NCI-H82 (cell line): ENCODE measurements around the gene RAB1A.

ENCODE experiments used
- DNase-seq: peaks from one replicate; lab custom pipeline; 2025; lab: John Stamatoyannopoulos, UW

Gene RAB1A

DNA sequence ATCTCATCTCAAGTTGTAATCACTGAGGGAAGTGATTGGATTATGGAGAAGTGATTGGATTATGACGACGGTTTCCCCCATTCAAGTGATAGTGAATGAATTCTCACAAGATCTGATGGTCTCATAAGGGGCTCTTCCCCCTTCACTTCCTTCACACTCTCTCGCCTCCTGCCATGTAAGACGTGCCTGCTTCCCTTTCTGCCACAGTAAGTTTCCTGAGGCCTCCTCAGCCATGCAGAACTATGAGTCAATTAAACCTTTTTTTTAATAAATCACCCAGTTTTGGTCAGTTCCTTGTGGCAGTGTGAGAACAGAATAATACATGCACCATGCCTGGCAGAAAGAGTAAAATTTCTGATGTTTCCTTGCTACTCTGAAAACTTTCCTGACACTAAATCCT is 37.1 kb downstream of the RAB1A start:
- peak; percentile 83 for DNase-seq

GRCh38 chr2:65085148-65085547 is 44.8 kb downstream of the RAB1A start:
- DNase-seq = no peak

GRCh38 chr2:65081232-65081685 is 48.6 kb downstream of the RAB1A start:
- DNase-seq = no peak

DNA sequence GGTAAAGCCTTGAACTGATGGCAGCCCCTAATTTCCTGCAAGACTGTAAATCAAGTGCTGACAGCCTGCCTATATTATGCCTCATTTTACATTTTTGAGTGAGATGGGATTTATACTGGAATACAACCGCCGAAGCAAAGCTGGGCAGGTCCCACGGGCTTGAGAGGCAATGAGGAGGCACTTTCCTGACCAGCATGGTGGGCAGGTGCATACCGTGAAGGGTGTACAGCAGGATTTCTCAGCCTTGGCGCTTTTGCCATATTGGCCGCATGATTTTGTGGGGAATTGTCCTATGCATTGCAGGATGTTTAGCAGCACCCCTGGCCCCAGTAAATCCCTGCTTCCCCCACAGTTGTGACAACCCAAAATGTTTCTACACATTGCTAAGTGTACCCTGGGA is 50.9 kb downstream of the RAB1A start:
- DNase-seq = no peak

GRCh38 chr2:65077898-65078297 is 52.0 kb downstream of the RAB1A start:
- no peak for DNase-seq

DNA sequence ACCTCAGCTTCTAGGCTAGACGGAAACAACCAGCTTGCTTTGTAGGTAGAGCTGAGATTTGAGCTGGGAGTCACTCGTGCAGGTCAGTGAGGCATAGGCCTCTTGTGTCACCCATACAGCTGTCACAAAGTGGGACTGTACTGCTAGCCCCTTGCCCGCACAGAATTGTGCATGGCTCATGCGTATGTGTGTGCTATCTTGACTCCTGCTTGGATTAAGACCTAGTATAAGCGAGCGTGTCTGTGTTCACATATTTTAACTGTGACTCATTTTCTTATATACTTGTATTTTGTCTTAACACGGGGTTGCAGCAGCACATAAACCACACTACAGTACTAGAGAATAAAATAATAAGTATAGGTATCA is 53.6 kb downstream of the RAB1A start:
- DNase-seq = no peak

- no peak for DNase-seq
Observed at GRCh38 chr2:65075605-65076344, 54.1 kb downstream of the RAB1A start.

- DNase-seq = no peak
Observed at GRCh38 chr2:65075176-65075575, 54.7 kb downstream of the RAB1A start.

GRCh38 chr2:65073879-65074565 is 55.9 kb downstream of the RAB1A start:
- no peak for DNase-seq

GRCh38 chr2:65072181-65072970 is 57.5 kb downstream of the RAB1A start:
- DNase-seq = no peak

- peak; percentile 27 for DNase-seq
Observed at GRCh38 chr2:65071499-65072180, 58.3 kb downstream of the RAB1A start.

- no peak for DNase-seq
Observed at GRCh38 chr2:65070856-65071255, 59.0 kb downstream of the RAB1A start.

- no peak for DNase-seq
Observed at GRCh38 chr2:65070172-65070830, 59.6 kb downstream of the RAB1A start.

DNA sequence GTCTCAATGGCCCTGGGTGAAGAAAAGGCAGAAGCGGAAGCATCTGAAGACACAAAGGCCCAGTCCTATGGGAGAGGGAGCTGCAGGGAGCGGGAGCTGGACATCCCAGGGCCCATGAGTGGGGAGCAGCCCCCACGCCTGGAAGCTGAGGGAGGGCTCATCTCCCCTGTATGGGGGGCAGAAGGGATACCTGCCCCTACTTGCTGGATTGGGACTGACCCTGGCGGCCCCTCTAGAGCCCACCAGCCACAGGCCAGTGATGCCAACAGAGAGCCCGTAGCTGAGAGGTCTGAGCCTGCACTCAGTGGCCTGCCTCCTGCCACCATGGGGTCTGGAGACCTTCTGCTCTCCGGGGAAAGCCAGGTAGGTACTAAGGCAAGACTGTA is 60.5 kb downstream of the RAB1A start:
- no peak for DNase-seq

DNA sequence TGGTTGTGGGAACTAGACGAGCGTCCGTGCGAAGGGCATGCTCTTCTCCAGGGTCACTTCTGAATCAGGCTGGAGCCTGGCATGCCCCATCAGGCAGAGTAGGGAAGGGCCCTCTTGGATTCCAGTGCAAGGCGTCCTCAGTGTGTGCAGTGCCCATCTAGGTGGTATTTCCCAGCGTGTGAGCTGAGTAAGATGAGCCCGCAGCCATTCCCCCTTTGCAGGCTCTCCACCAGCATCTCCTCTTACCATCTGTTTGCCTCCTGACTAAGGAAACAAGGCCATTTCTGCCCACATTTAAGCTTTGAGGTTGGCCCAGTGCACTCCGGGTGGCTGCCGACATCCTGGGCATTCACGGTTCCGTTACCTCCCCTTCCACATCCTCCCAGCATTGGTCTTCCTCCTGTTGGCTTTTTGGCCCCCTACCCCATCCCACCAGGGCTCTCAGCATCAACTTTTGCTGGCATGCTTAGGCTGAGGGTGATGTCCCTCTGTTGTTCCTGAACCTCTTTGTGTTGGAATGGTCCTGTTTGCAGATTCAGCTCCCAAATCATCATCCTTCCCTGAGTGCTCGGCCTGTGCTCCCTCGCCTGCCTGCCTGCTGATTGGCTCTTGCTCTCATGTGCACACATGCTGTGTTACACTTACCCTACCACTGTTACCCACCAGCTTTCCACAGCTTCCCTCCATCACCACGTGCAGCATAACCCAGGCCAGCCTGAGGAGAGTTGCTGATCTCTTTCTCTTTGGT is 61.9 kb downstream of the RAB1A start:
- DNase-seq = no peak

DNA sequence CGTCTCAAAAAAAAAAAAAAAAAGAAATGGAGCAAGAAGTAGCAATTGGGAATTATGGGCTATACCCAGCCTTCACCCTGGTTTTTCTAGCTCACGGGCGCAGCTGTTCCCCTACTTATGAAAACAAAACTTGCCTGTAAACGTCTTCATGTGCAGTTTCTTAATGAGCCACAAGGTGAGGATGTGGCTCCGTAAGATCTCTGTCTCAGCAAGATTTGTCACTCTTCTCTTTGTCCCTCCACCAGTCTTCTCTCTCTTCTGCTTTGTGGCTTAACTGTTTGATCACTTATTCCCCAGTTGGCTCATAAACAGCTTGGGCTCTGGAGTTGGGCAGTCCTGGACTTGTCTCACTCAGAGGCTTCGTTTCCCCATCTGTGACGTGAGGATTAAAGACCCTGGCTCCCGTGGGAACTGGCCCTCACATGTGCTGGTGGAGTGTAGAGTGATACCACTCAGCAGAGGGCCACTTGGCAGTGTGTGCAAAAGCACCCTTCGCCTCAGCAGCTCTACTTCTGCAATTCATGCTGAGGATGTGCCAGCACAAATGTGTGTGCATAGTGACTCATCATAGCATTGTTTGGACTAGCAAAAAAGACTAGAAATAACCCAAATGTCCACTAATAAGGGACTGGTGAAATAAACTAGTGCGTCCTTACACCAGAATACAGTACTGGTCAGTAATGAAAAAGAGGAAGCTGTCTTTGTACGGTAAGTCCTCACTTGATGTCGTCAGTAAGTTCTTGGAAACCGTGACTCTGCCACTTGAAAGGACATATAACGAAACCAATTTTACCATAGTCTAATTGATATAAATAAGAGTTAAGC is 65.0 kb downstream of the RAB1A start:
- DNase-seq = peak; percentile 95

- peak; percentile 35 for DNase-seq
Observed at GRCh38 chr2:65062843-65063825, 66.8 kb downstream of the RAB1A start.

DNA sequence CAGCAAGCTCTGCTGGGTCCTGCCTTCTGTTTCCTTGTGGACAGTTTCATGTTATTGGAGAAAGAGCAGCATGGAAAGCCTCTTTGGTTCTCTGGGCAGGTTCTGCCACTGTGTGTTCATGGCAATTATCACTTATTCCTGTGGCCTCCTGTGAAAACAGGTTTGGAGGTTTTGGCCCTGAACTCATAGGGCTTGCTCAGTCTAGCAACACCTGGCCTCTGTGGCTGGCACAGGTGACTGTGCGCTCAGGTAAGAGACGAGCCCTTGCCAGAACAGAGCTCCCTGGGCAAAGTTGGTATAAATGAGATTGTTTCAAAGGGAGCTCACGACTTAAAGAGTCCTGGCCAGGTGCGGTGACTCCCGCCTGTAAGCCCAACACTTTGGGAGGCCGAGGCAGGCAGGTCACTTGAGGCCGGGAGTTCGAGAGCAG is 68.0 kb downstream of the RAB1A start:
- no peak for DNase-seq
